ENCODE results near the gene CFAP74.

Gene CFAP74

DNA sequence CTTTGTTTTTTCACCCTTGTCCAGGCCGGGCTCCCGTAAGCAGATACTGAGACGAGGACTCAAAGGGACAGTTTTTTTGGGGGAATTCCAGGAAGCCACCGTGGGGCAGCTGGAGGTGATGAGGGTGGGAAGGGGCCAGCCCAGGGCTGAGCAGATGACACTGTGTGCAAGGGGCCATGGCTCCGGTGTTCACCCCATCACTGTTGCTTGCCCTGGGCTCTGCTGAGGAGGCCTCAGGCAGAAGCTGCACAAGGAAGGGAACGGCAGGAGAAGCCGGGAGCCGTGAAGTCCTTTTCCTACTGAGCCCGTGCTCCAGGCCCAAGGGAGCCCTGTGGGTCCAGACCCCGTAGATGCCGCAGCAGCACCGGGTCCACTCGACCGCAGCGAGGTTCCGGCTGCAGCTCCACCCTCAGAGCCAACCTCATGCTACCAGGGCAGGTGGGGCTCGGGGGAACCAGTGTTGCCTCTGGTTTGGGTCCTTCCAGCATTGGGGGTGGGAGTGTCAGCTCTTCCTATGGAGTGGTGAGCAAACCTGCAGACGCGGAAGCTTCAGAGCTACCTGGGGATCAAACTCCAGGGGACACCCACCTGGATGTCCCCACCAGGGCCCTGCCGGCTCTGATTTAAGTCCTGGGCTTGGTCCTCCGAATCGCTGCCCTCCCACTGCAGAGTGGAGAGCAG is 92.8 kb downstream of the CFAP74 start:
- Histone ChIP-seq H3K36me3 (ENCODE audit: insufficient read depth, low read length) (no peaks in the 10 kb centered on the region), H3K4me1 (ENCODE audit: insufficient read depth, low read length) (peaks cover 12% of the 10 kb centered on the region), H3K27me3 (ENCODE audit: control insufficient read depth in 1 of 2, insufficient read depth in 2 of 2, low read length in 2 of 2) (no peaks in the 10 kb centered on the region), H3K9ac (ENCODE audit: low read length) (no peak overlapping the region), H3K4me3 (ENCODE audit: low read depth in 1 of 2, low read length in 2 of 2) (no peak overlapping the region), H3K27ac (ENCODE audit: low read depth, low read length) (no peak overlapping the region), H3K9me3 (ENCODE audit: low read length) (no peaks in the 10 kb centered on the region)

DNA sequence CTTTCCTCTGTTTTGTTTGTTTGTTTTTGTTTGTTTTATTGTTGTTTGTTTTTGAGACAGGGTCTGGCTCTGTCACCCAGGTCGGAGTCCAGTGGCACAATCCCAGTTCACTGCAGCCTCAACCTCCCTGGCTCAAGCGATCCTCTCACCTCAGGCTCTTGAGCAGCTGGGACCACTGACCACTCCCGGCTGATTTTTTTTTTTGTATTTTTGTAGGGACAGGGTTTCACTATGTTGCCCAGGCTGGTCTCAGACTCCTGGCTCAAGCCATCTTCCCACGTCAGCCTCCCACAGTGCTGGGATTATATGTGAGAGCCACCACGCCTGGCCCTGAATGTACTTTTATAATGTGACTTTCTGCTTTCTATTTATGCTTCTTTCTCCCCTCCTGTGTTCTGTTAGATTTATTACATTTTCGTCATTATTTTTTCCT is 93.5 kb downstream of the CFAP74 start:
- Histone ChIP-seq H3K27me3 (ENCODE audit: control insufficient read depth in 1 of 2, insufficient read depth in 2 of 2, low read length in 2 of 2) (no peaks in the 10 kb centered on the region), H3K27ac (ENCODE audit: low read depth, low read length) (peak overlapping the region; percentile 14), H3K4me1 (ENCODE audit: insufficient read depth, low read length) (peaks cover 12% of the 10 kb centered on the region), H3K9me3 (ENCODE audit: low read length) (no peaks in the 10 kb centered on the region), H3K9ac (ENCODE audit: low read length) (no peak overlapping the region), H3K4me3 (ENCODE audit: low read depth in 1 of 2, low read length in 2 of 2) (peak overlapping the region in 1 of 2 donors; percentile 49), H3K36me3 (ENCODE audit: insufficient read depth, low read length) (no peaks in the 10 kb centered on the region)

DNA sequence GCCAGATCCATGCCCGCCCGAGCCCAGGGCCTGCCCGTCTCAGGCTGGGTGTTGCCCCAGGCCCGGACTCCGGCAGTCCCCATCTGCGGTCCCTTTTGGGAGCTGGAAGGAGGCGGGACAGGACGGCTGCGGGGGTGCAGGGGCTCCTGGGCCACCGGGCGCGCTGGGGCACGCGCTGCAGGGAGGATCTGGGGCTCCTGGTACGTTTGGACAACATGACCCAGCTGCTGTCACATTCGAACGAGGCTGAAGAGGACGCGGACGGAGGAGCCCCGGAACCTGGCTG is 95.1 kb downstream of the CFAP74 start:
- peak overlapping the region; percentile 49 for H3K9ac ChIP-seq (ENCODE audit: low read length)
- H3K27me3 ChIP-seq (ENCODE audit: control insufficient read depth in 1 of 2, insufficient read depth in 2 of 2, low read length in 2 of 2) = no peaks in the 10 kb centered on the region
- no peaks in the 10 kb centered on the region for H3K9me3 ChIP-seq (ENCODE audit: low read length)
- H3K4me3 ChIP-seq (ENCODE audit: low read depth in 1 of 2, low read length in 2 of 2) = peak overlapping the region; percentile 38 to 58
- H3K36me3 ChIP-seq (ENCODE audit: insufficient read depth, low read length) = no peaks in the 10 kb centered on the region
- peaks cover 12% of the 10 kb centered on the region for H3K4me1 ChIP-seq (ENCODE audit: insufficient read depth, low read length)
- H3K27ac ChIP-seq (ENCODE audit: low read depth, low read length) = peak overlapping the region; percentile 73

DNA sequence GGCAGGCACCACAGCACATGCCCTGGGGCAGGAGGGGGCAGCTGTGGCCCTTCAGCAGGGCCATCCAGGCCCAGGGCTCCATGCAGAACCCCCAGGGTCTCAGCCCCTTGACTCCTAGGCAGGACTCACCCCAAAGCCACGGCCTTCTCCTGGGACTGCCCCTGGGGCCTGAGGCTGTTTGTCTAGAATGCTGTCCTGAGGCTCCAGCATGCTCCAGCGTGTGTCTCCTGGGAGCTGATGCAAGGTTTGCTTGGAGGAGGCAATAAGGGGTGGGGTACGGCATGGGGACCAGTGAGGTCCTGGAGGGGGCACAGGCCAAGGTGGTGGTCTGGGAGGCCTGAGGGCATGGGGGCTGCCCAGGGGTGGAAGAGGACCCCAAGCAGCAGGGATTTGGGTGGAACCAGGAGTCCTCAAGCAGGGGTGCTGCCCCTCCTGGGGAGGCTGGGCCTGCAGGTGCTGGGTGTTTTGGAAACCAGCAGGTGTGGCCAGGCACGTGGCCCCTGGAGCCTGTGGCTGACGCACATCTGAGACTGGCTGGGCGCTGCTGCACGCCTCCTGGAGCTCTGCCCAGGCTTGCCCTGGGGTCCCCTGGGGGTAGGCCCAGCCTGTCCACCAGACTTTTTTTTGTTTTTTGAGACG is 96.4 kb downstream of the CFAP74 start:
- H3K27ac ChIP-seq (ENCODE audit: low read depth, low read length) = no peak overlapping the region
- H3K4me1 ChIP-seq (ENCODE audit: insufficient read depth, low read length) = peaks cover 12% of the 10 kb centered on the region

DNA sequence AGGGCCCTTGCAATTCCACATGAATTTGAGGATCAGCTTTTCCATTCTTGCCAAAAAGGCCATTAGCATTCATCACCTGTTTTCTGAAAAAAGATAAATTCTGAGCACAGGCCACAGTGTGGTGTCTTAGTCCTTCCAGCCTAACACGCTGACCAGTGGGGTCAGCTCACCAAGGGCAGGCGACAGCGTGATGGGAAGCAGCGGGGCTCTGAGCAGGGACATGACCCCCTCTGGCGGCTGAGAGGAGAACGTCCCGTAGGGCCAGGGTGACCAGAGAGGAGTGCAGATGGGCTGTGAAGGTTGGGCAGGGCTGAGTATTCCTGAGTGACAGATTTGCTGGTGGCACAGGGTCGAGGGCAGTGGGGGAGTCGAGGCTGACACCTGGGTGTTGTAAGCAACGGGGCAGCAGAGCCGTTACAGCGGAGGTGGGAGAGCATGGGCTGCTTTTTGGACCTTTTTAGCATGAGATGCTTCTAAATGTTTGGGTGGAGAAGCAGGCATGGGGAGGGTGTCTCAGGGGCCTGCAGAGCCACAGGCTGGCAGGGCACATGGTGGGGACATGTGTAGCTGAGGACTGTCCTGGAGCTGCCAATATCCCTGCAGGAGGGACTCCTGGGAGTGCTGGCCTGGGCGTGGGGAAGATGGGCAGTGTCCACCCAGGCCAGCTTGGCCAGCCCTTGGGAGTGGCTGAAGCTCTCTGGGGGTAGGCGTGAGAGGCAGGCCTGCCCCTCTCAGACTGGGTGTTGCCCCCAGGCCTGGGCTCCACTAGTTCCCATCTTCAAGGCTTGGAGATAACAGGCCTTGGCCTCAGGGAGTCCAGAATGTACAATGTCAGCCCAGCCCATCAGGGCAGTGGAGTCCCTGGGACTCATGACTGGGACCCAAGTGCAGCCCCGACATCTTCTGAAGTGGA is 97.1 kb downstream of the CFAP74 start:
- no peak overlapping the region for H3K27ac ChIP-seq (ENCODE audit: low read depth, low read length)
- no peaks in the 10 kb centered on the region for H3K36me3 ChIP-seq (ENCODE audit: insufficient read depth, low read length)
- H3K4me3 ChIP-seq (ENCODE audit: low read depth in 1 of 2, low read length in 2 of 2) = no peak overlapping the region
- peaks cover 12% of the 10 kb centered on the region for H3K4me1 ChIP-seq (ENCODE audit: insufficient read depth, low read length)
- H3K9ac ChIP-seq (ENCODE audit: low read length) = peak overlapping the region; percentile 49
- no peaks in the 10 kb centered on the region for H3K9me3 ChIP-seq (ENCODE audit: low read length)
- no peaks in the 10 kb centered on the region for H3K27me3 ChIP-seq (ENCODE audit: control insufficient read depth in 1 of 2, insufficient read depth in 2 of 2, low read length in 2 of 2)

More for the DNA sequence above, 96.4 kb downstream of the CFAP74 start:
- no peaks in the 10 kb centered on the region for H3K9me3 ChIP-seq (ENCODE audit: low read length)
- H3K4me3 ChIP-seq (ENCODE audit: low read depth in 1 of 2, low read length in 2 of 2) = no peak overlapping the region
- no peaks in the 10 kb centered on the region for H3K36me3 ChIP-seq (ENCODE audit: insufficient read depth, low read length)
- no peak overlapping the region for H3K9ac ChIP-seq (ENCODE audit: low read length)
- H3K27me3 ChIP-seq (ENCODE audit: control insufficient read depth in 1 of 2, insufficient read depth in 2 of 2, low read length in 2 of 2) = no peaks in the 10 kb centered on the region

DNA sequence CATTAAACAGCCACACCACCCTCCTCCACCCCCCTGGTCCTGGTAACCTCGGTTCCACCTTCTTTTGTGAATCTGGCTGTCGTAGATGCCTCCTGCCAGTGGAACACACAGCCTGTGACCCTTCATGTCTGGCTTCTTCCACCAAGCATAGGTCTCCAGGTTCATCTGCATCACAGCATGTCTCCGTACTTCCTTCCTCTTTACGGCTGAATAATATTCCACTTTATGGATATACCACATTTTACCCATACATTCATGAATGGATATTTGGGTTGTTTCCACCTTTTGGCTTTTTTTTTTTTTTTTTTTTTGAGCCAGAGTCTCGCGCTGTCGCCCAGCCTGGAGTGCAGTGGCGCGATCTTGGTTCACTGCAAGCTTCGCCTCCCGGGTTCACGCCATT is 100.4 kb downstream of the CFAP74 start:
- Histone ChIP-seq H3K4me1 (ENCODE audit: insufficient read depth, low read length) (peaks cover 4% of the 10 kb centered on the region), H3K9me3 (ENCODE audit: low read length) (no peaks in the 10 kb centered on the region), H3K4me3 (ENCODE audit: low read depth in 1 of 2, low read length in 2 of 2) (no peak overlapping the region), H3K27me3 (ENCODE audit: control insufficient read depth in 1 of 2, insufficient read depth in 2 of 2, low read length in 2 of 2) (no peaks in the 10 kb centered on the region), H3K36me3 (ENCODE audit: insufficient read depth, low read length) (no peaks in the 10 kb centered on the region), H3K27ac (ENCODE audit: low read depth, low read length) (no peak overlapping the region), H3K9ac (ENCODE audit: low read length) (no peak overlapping the region)

DNA sequence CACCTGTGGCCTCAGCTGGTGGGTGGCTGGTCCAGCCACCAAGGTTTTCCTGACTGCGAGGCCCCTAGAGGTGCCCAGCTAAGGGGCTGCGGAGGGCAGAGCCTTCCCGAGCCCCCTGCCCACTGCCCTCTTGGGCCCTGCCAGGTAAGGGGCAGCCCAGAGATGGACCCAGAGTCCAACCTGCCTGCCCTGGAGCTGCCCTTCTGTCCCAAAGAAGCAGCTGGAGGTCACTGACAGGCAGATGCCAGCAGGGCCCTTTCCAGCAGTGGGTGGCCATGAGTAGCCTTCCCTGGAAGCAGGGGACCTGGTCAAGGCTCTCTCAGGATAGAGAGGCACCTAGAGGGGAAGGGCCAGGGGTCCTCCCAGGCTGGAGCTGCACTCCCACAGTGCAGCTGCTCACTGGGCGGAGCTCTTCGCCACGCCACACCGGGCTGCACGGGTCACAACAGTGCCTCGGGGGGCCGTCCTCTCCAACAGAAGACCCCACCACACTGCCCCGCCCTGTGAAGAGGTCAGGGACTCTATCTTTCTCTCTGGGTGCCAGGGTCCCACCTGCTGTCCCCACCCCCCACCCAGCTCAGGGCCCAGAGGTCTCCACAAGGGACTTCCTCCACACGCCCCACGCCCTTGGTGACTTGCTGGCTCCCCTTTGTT is 101.8 kb downstream of the CFAP74 start:
- Histone ChIP-seq H3K4me1 (ENCODE audit: insufficient read depth, low read length) (no peaks in the 10 kb centered on the region), H3K36me3 (ENCODE audit: insufficient read depth, low read length) (no peaks in the 10 kb centered on the region), H3K4me3 (ENCODE audit: low read depth in 1 of 2, low read length in 2 of 2) (no peak overlapping the region), H3K9ac (ENCODE audit: low read length) (no peak overlapping the region), H3K9me3 (ENCODE audit: low read length) (no peaks in the 10 kb centered on the region), H3K27ac (ENCODE audit: low read depth, low read length) (no peak overlapping the region), H3K27me3 (ENCODE audit: control insufficient read depth in 1 of 2, insufficient read depth in 2 of 2, low read length in 2 of 2) (no peaks in the 10 kb centered on the region)

DNA sequence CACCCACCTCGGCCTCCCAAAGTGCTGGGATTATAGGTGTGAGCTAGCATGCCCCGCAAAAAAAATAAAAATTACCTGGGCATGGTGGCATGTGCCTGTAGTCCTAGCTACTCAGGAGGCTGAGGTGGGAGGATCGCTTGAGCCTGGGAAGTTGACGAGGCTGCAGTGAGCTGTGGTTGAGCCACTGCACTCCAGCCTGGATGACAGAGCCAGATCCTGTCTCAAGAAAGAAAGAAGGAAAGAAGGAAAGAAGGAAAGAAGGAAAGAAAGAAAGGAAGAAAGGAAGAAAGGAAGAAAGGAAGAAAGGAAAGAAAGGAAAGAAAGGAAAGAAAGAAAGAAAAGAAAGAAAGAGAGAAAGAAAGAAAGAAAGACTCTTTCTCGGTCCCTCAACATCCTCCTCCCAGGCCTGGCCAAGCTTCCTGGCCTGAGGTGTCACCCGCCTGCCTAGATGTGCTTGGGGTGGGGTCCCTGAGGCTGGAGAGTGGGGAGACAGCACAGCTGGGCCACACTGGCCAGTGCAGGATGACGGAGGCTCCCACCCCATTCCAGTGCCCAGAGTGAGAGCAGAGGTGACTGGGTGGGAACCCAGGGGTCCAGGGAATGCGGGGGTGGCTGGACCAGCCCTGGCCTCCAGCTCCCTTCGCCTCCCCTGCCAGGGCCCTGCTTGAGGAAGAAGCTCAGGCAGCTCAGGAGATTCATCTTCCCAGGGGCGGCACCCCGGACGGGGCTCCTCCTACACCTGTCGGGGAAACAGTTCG is 102.5 kb downstream of the CFAP74 start:
- H3K27me3 ChIP-seq (ENCODE audit: control insufficient read depth in 1 of 2, insufficient read depth in 2 of 2, low read length in 2 of 2) = peaks cover under 1 to 1% of the 10 kb centered on the region in 2 donors
- H3K36me3 ChIP-seq (ENCODE audit: insufficient read depth, low read length) = no peaks in the 10 kb centered on the region
- H3K9me3 ChIP-seq (ENCODE audit: low read length) = no peaks in the 10 kb centered on the region
- H3K4me3 ChIP-seq (ENCODE audit: low read depth in 1 of 2, low read length in 2 of 2) = no peak overlapping the region
- H3K27ac ChIP-seq (ENCODE audit: low read depth, low read length) = no peak overlapping the region
- no peaks in the 10 kb centered on the region for H3K4me1 ChIP-seq (ENCODE audit: insufficient read depth, low read length)
- no peak overlapping the region for H3K9ac ChIP-seq (ENCODE audit: low read length)

DNA sequence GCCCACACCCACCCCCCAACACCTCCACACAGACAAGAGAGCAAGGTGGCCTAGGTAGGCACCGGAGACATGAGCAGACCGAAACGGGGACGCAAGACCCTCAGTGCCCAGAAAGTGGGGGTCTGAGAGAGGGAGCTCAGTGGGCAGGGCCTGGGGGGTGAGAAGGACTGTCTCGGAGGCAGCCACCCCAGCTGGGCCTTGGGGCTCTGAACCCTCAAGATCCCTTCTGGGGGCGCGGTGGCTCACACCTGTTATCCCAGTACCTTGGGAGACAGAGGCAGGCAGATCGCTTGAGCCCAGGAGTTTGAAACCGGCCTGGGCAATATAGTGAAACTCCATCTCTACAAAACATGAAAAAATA is 103.6 kb downstream of the CFAP74 start:
- Histone ChIP-seq H3K4me1 (ENCODE audit: insufficient read depth, low read length) (no peaks in the 10 kb centered on the region), H3K9me3 (ENCODE audit: low read length) (no peaks in the 10 kb centered on the region), H3K9ac (ENCODE audit: low read length) (no peak overlapping the region), H3K27me3 (ENCODE audit: control insufficient read depth in 1 of 2, insufficient read depth in 2 of 2, low read length in 2 of 2) (peaks cover 10 to 11% of the 10 kb centered on the region in 2 donors), H3K27ac (ENCODE audit: low read depth, low read length) (no peak overlapping the region), H3K4me3 (ENCODE audit: low read depth in 1 of 2, low read length in 2 of 2) (no peak overlapping the region), H3K36me3 (ENCODE audit: insufficient read depth, low read length) (no peaks in the 10 kb centered on the region)

DNA sequence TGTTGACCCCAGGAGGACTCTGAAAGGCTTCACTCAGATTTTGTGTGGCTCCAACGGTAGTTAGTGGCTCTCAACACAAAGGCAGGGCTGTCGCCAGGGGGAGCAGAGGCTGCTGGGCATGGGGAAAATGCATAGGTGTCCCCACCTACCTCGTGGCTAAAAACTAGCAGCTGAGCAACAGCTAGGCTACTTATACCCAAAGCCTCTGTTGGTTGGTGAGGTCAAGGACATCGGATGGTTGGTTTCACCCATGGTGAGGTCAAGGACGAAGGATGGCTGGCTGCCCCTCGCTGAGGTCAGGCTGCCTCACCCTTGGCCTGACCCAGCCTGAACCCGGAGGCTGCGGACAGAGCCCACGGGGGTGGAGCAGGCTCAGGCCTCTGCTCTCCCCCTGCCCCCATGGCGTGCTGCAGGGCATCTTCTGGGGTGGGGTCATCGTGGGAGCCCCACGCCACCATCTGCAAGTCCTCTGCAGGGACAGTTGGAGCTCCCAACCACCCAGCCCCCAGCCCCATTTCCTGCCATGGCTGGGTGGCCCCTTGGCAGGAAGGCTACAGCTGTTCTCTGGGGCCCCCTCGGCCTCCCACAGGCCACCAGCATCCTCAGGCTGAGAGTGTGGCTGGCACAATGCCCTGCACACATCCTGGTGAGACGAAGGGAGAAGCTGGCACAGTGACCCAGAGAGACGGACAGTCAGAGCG is 104.2 kb downstream of the CFAP74 start:
- Histone ChIP-seq H3K9me3 (ENCODE audit: low read length) (no peaks in the 10 kb centered on the region), H3K9ac (ENCODE audit: low read length) (no peak overlapping the region), H3K36me3 (ENCODE audit: insufficient read depth, low read length) (no peaks in the 10 kb centered on the region), H3K27me3 (ENCODE audit: control insufficient read depth in 1 of 2, insufficient read depth in 2 of 2, low read length in 2 of 2) (peaks cover 11 to 16% of the 10 kb centered on the region in 2 donors), H3K4me3 (ENCODE audit: low read depth in 1 of 2, low read length in 2 of 2) (no peak overlapping the region), H3K27ac (ENCODE audit: low read depth, low read length) (no peak overlapping the region), H3K4me1 (ENCODE audit: insufficient read depth, low read length) (peaks cover 2% of the 10 kb centered on the region)
